Superior temporal gyrus (tissue), 1 donor: ENCODE results near the gene NPY1R.

Experiments
- DNase-seq: peaks from one replicate; pipeline ENCODE4 v3.0.0-alpha.2; 2016; ENCODE audit errors: extremely low spot score

The NPY1R gene

DNA sequence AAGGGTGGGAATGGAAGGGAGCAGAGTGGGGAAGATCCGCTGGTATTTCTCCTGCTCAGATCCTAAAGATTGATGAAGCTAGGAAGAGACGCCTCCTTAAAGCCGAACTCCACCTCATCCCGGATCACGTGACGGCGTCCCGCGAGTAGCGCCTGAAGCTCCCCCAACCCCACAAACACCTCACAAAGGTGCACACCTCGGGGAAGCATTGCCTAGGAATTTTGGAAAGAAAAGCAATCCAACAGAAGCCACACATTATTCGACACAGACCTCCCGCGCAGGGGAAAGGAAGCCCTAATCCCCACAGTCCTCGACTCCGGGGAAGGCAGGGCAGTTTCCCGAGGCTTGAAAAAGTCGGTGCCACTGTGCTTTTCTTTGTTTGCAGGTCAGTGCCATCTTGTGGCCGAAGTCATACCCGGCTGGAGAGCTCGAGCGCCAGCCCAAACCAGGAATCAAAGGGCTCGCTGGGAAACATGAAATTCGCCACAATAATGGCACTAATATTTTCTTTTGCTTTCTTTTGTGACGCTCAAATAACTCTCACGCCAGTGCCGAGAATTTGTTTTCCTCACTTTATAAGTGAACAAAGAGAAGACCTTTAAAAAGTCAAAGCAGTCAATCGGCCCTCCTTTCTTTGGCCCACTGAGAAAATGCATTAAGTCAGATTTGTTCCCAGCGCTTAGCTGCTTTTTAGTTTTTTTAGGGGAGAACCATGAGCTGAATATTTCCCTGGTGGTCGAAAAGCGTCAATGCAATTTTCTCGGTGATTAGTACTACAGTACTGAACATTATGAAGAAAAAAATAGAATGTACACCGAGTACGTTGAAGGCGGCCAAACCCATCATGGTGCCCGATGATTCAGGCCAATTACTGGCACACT, at the start of gene NPY1R:
NPY1R (minus strand) TSS at position 71 of the 881 bp plus-strand sequence. CDS start 6,042 bp downstream, outside the sequence.
- peak; percentile 83 for DNase-seq

DNA sequence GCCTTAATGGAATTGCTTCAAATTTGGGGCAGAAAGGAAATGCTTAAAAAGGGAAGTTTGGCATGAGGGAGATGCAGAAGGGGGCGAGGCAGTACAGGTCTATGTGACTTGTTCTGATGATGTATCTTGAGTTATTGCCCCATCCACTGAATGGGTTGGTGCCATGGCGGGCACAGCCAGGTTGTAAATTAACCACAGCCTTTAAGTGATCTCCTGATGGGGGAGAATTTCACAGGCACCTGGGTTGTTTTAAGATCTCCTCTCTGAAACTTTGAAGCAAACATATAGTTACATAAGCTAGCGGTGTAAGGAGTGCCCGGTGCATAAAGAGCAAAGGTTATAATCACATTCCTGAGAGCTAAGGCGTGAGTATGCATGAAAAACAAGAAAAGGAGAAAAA, 48.3 kb upstream of the NPY1R start:
- no peak for DNase-seq

- no peak for DNase-seq
Measured at GRCh38 chr4:163378661-163379060, 46.3 kb upstream of the NPY1R start.

DNA sequence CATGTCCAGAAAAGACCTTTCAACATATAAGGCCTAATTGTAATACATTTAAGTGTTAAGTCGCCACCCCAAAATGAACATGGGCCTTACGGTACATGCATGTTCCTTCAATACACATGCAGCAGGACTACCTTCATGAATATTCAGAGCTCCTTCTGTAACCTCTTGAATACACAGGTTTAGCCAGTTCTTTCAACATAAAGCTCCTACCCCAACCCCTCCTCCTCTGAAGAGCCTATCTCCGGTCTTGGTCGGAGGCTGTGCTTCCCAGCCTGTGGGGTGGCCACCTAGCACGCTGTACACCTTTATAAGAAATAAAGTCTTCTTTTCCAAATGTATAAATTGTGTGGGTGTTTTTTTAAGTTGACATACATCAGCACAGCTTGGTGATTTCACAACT, 39.6 kb upstream of the NPY1R start:
- no peak for DNase-seq

- no peak for DNase-seq
Measured at GRCh38 chr4:163367651-163368050, 35.3 kb upstream of the NPY1R start.

DNA sequence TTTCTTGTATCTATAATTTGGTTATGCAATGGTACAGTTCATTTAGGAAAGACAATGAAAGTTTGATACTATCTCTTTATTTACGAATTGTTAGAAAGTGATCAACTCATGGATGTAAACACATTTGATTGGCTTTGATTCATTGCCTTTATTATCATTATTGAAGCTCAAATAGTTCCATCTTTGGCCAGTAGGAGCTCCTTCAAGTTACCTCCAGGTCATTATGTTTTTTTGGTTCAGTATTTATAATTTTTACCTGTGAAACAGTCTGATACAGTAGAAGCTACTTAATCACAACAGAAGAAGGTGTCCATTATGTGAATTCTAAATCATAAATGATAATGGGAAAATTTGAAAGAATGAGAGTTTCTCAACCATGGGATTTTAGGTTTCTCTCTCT, 23.7 kb upstream of the NPY1R start:
- DNase-seq: no peak

DNA sequence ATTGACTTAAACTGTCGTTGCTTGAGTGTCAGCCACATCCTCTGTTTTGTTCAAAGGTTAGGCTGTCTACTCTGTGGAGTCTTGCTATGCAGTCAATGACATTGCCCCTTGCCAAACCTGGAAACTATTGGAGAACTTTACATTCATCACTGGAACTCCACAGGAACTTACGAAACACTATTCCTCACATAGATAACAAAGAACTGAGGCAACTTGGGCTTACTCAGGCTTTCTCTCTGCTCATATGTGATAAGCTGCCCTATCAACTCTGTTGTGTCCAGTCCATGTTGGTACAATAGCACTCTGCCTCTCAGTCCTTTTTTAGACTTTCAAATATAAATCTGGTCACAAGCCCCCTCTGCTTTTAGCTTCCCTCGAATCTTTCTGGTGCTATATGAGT, 20.7 kb upstream of the NPY1R start:
- no peak for DNase-seq

- no peak for DNase-seq
Measured at GRCh38 chr4:163350672-163351071, 18.3 kb upstream of the NPY1R start.

DNA sequence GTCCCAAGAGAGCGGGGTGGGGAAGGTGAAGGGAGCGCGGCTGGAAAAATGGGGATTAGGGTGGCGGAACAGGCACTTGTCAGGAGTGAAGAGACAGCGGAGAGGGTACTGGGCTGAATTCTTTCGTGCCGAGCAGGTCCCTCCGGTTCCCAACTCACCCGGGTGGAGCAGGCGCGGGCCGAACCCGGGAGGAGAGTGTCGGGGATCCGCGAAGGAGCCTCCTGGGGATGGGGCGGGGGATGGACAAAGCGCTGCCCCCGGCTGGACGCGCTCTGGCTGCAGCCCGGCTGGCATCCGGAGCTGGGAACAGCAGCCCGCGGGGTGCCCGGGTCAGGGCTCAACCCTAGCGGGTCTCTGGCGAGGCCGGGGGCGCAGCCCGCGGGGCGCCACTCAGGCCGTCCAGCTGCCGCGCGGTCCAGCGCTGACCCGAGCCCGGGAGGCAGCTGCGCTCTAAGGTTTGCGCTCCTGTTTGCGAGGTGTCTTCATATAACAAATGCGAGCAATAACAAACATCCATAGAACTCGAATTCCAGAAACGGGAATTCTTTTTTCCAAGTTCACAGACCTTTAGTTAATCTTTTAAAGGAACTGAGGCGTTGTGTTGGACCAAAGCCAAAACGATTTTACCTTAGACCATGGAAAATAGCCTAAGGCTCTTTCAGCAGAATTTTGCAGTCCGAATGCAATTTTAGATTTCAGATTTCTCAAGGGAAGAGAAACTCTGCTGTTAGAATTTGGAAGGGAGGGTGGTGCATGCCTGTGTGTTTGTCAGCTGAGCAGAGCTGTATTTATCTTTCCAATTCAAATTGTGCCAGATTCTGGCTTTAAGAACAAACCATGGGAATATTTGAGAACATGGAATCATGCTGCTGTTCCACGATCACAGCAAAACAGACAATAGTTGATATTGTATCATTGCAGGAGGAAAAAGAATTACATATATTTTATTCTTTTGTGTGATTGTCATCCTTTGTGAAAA, 12.0 kb upstream of the NPY1R start:
- DNase-seq: peak; percentile 62

DNA sequence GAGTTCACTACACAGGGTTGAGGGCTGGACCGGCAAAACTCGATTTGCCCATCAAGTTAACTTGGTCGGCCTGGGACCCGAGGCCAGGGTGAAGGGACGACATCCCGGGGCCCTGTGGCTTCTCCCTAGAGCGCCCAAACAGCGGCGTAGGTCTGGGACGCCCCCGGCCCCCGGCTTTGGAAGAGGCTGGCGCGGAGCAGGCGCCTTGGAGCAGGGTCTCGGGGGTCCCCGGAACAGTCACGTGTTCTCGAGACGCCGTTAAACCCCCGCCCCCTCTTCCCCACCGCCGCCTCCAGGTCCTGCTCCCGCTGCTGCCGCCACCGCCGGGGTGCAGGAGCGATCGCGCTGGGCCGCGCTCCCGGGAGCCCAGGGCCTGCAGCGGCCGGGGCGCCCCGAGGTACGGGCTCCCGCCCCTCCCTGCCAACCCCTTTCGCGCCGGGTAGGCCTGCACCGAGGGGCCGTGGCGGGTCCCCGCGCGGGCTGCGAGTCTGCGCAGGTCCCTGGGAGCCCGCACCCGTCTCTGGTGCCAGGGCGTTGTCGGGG, 11.3 kb upstream of the NPY1R start, which contains the start of gene NPY5R:
NPY5R (plus strand) TSS at position 289 of the 543 bp plus-strand sequence. CDS start 6,382 bp downstream, outside the sequence.
- no peak for DNase-seq

GRCh38 chr4:163335384-163335783, 3.0 kb upstream of the NPY1R start:
- no peak for DNase-seq

- no peak for DNase-seq
Measured at GRCh38 chr4:163331629-163332376, 593 bp downstream of the NPY1R start.

DNA sequence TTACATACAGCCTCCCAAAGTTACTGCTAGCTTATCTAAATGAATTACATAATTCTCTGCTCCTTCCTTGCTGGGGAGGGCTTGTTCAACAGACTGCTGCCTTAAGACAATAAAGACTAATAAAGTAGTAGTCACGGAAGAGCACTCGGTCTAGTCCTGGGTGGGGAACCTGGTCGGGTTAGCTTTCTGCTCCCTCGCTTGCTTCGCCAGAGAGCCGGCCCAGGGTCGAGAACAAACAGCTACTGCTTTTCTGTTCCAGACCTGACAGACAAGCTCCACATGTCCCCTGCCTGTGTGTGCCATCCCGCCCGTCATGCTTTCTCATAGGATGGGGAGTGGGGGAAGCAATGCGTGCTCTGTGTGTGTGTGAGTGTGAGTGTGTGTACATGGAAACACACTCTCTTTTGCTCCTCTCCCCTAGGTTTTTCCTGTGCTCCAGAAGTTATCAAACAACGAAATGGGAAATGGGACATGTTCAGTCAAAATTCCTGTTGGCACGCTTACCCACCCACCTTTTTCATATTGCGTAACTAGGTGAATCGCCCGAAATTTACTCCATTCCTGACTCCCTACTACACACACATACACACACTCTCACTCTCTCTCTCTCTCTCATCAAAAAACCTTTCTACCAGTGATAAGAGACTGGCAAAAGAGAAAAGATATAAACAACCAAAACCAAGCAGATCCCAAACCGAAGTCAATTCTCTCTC, 1.3 kb downstream of the NPY1R start:
- no peak for DNase-seq

DNA sequence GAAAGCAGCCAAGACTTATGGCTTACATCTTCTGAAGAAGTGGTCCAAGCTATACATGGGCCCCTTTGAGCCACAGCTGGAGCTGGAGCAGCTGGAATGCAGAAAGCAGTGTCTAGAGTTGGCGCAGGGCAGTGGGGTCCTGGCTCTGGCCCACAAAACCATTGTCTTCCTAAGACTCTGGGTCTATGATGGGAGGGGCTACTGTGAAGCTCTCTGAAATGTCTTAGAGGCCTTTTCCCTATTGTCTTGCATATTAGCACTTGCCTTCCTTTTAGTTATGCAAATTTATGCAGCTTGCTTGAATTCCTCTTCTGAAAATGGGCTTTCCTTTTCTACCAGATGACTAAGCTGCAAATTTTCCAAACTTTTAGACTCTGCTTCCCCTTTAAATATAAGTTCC, 15.3 kb downstream of the NPY1R start:
- DNase-seq: no peak

GRCh38 chr4:163309466-163309865, 22.9 kb downstream of the NPY1R start:
- DNase-seq: no peak

DNA sequence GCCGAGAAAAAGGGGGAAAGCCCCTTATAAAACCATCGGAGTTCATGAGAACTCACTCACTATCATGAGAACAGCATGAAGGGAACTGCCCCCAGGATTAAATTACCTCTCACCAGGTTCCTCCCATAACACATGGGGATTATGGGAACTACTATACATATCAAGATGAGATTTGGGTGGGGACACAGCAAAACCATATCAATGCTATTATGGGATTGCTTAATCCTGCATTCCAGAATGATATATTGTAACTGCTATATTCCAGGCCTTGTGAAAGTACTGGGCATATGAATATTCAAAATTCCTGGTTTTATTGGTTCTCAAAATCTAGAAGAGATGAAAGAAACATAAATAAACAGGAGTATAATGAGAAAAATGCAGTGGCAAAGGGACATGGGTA, 29.3 kb downstream of the NPY1R start:
- DNase-seq: no peak

DNA sequence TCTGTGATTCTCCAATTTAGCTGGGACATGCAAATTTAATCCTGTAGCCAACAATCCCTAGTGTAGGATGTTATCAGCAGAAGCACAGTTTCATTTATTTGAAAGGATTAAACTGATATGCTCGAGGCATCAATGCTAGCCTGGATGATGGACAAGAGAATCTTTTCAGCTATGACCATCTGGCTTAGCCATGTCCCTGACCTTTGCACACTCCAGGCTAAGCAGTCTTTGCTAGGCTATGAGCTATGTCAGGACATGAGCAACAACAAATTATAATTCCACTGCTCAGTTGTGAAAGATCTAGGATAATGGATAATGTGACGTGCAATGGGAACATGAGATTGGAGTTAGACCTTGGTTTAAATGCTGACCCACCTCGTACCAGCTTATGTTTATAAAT, 32.0 kb downstream of the NPY1R start:
- DNase-seq: no peak

DNA sequence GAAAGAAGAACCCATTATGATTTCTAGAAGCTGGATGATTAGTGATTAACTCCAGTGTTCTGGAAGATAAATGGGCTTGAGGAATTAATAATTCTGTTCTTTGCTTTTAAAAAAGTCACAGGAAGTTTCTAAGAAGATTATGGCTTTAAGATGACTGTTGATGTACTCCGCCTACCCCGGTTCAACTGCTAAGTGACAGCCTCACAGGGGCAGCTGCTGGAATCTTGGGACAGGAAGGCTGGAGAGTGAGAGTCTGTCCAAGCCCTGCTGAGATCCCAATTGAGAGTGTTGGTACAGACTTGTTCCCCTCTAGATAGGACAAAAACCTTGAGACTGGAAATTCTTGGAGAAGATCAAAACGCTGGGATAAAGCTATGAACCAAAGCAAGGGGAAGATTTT, 37.3 kb downstream of the NPY1R start:
- no peak for DNase-seq

GRCh38 chr4:163284304-163284703, 48.1 kb downstream of the NPY1R start:
- DNase-seq: no peak

DNA sequence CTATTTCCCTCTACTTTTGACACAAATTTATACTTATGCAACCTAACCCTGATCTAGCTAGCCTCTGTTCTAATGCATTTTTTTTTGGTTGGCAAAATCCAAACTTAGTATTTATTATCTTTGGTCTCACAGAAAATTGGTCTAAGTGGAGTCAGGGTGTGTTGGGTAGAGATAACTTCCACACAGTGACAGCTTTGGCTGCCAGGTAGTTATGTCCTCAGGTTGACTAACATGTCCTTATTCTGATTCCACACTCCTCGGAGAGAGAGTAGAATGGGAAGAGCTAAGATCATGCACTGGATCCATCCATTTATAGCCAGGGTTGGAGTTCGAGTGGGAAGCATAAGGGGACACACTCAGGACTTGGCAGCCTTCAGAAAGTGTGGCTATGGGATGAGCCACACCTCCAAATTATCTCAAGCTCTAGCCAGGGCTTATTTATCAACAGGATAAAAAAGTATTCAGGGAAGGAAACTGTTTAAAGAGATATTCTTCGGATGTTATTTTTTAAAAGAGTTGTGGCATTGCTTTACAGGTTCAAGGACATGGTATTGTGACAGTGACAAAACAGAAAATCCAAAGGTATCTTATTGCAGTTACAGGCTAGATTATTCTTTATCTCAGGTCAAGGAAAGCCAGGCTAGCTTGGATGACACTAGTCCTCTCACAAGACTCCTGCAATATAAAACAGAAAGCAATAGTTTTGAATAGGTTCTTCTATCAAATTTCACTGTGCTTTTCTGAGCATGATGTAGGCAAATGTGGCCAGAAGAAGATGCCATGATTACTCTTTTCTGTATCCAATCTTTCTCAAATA, 51.5 kb downstream of the NPY1R start:
- no peak for DNase-seq
